ENCODE measurements around the gene TYW1.
"Not testable (repeated sequence)": the region's sequence is repeated elsewhere in the genome, so short reads cannot be mapped to it uniquely, and the experiment has no call there.

Gene TYW1

DNA sequence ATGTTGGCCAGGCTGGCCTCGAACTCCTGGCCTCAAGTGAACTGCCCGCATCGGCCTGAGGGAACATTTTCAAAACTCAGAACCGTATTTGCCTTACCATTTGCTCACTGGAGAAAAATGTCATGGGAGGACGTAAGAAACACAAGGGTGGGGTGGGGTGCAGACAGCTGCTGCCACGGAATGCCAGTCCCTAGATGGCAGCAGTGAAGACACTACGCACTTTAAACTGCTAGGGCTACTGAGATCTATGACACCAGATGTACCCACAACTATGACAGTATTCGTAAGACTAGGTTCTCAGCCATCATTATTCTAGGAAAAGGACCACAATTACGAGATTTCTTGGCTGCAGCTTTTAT lies 2.0 kb upstream of the TYW1 start:
- in situ Hi-C loops (cut with HindIII; ENCODE audit: low sequenced_read_pairs): not testable (repeated sequence)

DNA sequence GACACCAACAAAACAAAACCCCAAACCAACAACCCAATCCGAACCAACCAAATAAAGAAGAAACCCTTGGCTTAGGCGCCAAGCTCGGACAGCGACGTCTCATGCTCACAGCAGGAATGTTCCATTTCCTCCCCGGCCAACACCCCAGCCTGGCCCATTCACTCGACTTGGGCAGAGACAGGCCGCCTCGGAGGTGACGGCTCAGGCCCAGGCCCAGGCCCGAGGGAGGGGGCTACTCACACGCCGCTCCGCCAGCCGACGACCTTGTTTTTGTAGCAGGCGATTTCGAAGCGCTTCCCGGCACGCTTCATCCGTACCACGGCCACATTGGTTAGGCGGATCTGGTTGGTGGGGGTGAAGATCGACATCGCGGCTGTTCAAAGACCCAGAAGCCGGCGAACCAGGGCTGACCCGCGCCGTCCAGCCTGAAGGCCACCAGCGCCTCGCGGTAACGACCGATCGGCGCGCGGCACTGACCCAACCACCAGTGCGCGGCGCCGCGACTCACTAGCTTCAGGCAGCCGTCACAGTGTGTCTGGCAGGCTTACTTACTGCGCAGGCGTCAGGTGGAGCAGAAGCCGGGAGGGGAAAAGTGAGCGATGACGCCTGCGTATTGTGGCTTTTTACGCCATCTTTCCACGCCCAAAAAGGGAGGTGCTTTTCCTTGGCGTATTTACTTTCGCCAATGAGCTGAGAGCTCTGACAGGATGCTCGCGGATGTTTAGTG lies 1.4 kb upstream of the TYW1 start, which contains the start of gene SBDS:
SBDS (minus strand) TSS at position 537 of the 727 bp plus-strand sequence; CDS start at position 368, 169 bp downstream.
- in situ Hi-C loops (cut with HindIII; ENCODE audit: low sequenced_read_pairs): not testable (repeated sequence)

DNA sequence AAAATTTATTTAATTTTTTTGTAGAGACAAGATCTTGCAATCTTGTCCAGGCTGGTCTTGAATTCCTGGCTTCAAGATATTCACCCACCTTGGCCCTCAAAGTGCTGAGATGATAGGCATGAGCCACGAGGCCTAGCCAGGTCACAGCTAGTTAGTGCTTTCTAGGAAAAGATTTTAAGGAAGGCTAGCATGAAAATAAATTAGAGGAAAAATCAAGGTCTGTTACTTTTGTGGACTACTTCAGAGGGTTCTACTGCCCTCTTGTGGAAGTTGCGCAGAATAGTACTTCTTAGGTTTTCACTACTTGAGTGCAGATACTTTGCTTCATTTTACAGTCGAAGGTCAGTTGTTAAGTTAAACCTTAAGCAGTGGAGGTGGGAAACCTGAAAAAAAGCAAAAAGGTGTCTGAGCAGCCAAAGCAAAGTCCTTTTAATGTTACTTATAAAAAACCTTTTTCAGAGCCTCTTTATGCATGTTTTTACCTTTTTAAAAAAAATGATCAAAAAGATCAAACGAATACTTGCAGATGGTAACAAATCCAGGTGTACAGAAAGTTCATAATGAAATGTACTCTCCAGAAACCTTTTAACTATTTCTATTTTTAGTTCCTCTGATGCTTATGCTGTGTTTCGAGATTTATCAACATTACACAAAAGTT lies 4.1 kb downstream of the TYW1 start:
- in situ Hi-C loops (cut with HindIII; ENCODE audit: low sequenced_read_pairs): not testable (repeated sequence)

DNA sequence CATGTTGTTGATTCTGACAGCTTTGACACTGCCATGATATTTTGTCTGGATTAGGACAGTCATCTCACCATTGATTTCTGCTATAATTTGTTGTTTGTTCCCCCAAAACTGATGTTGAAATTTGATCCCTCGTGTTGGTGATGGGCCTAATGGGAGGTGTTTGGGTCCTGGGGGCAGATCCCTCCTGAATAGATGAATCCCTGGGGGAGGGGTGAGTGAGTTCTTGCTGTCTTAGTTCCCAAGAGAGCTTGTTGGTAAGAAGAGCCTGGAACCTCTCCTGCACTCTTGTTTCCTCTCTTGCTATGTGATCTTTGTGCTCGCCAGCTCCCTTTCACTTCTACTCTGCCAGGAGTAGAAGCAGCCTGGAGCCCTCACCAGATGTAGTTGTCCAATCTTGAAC lies 7.5 kb downstream of the TYW1 start:
- in situ Hi-C loops (cut with HindIII; ENCODE audit: low sequenced_read_pairs): not testable (repeated sequence)

DNA sequence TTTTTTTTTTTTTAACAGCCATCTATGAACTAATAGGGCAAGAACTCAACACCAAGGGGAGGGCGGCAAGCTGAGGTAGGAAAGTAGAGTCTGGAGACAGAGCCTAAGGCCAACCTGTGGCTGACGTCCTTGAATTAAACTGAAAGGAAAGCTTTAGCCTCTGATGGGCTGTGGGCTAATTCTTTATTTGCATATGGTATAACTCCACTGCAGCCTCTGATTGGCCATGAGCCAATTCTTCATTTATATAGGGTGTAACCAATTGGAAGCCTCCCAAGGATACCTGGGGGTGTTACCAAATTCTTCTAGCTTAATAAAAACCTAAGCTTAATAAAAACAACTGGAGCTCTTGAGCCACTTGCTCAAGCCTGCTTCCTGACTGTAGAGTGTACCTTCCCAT lies 10.3 kb downstream of the TYW1 start:
- in situ Hi-C loops (cut with HindIII; ENCODE audit: low sequenced_read_pairs): no loop called here

DNA sequence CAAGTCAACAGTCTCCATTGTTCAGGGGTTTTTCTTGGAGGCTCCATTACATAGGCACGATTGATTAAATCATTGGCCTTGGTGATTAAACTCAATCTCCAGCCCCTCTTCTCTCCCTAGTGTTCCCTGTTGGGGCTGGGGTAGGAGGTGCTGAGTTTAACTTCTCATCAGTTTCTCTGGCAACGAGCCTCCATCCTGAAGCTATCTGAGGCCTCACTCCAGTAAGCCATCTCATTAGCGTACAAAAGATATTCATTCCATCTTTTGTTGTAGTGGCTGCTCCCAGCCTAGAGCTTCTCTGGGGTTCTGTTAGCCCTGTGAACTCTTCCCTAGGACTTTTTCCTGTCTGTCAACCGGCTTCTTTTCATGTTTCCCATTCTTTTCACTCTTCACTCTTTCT lies 11.6 kb downstream of the TYW1 start:
- in situ Hi-C loops (cut with HindIII; ENCODE audit: low sequenced_read_pairs): no loop called here

DNA sequence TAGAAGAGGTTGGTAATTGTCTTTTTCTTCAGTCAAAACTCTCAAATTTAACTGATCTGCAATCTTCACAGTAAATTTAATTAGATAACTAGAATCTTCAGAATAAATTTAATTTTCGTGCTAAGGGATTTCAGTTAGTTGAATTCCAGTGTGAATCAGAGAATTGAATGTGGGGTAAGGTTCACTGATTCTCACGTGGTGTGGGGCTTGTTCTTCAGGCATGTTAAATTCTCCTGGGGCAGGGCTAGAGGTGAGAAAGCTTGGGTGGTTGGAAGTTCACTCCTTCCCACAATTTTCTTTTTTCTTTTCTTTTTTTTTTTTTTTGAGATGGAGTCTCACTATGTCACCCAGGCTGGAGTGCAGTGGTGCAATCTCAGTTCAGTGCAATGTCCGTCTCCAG lies 13.0 kb downstream of the TYW1 start:
- in situ Hi-C loops (cut with HindIII; ENCODE audit: low sequenced_read_pairs): not testable (repeated sequence)

DNA sequence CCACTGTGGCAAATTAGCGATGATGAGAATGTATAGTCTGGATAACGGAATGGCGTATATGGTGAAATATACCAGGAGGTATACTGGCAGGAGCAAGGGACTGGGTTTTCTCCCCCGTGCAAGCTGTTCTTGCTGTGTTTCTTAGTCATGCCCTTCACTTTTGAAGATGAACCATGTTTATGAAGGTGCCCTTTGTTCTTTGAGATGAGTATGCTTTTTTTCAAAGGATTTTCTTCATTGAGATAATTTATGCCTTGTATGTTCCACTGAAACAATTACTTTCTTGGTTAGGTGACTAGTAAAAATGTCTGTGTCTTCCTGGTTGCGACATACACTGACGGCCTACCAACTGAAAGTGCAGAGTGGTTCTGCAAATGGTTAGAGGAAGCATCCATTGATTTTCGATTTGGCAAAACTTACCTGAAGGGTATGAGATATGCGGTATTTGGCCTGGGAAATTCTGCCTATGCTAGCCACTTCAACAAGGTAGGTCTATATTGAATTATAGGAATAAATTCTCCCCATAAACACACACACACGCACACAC lies 17.5 kb downstream of the TYW1 start:
- in situ Hi-C loops (cut with HindIII; ENCODE audit: low sequenced_read_pairs): not testable (repeated sequence)

DNA sequence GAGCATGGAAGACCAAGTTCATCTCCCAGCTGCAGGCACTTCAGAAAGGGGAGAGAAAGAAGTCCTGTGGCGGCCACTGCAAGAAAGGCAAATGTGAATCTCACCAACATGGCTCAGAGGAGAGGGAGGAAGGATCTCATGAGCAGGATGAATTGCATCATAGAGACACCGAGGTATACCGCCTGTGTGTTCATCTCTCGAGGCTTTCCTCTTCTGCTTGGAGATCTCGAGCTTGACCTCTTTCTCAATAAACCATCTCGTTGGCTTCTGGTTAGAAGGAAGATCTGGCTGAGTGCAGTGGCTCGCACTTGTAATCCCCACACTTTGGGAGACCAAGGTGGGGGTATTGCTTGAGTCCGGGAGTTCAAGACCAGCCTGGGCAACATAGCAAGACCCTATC lies 21.3 kb downstream of the TYW1 start:
- in situ Hi-C loops (cut with HindIII; ENCODE audit: low sequenced_read_pairs): not testable (repeated sequence)

DNA sequence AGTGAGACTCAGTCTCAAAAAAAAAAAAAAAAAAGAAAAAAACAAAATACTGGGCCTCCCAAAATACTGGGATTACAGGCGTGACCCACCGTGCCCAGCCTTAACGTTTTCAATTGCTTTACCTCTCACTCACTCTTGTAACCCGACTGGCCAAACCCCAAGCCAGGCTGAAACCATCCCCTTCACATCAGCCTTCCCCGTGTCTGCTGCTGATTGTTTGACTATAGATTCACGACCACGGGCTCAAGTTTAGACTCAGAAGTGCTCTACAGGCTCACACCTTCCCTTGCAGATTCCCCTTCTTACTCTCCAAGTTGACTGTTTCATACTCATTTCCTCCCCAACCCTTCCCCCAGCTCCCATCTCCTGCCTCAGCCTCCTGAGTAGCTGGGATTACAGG lies 22.3 kb downstream of the TYW1 start:
- in situ Hi-C loops (cut with HindIII; ENCODE audit: low sequenced_read_pairs): no loop called here

DNA sequence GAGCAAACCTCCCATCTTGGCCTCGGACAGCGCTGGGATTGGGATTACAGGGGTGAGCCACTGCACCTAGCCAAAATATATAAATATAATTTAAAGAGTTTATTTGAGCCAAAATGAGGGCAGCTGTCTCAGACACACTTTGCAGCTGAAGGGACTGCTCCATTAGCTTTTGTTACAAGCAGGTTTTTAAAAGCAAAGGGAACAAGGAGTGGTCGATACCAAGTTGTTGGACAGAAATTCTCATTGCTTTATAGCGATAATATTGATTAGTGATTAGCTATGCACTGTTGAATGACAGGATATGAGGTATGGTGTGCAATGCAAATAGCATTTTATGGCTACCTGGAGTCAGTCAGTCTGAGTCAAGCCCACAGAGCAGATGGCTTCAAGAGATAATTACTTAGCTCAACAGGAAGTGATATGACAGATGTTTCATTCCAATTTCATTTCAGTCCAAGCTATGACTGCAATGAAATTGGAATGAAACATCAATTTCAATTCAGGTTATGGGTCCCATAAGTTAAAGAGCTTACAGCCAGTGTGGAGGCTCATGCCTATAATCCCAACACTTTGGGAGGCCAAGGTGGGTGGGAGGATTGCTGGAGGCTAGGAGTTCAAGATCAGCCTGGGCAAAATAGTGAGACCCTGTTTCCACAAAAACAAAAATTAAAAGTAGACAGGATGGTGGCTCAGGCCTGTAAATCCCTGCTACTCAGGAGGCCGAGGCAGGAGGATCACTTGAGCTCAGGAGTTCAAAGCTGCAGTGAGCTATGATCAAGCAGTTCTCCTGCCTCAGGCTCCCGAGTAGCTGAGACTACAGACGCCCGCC lies 23.1 kb downstream of the TYW1 start:
- in situ Hi-C loops (cut with HindIII; ENCODE audit: low sequenced_read_pairs): no loop called here

DNA sequence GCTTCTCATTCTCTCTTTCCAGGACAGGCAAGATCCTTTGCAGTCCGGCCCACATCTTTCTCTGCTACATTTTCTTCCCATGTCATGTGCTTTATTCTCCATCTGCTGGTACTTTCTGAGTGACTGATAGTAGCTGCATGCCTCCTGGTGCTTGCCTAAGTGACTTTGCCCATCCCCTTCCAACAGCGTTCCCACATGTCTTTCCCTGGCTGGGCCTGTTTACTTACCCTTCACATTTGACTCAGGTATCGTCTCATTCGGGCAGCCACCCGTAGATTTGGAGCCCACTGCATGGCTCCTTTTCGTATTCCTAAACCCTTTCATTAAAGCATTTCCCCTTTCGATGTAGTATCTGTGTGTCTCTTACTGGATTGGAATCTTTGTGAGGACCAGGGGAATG lies 24.6 kb downstream of the TYW1 start:
- in situ Hi-C loops (cut with HindIII; ENCODE audit: low sequenced_read_pairs): no loop called here

DNA sequence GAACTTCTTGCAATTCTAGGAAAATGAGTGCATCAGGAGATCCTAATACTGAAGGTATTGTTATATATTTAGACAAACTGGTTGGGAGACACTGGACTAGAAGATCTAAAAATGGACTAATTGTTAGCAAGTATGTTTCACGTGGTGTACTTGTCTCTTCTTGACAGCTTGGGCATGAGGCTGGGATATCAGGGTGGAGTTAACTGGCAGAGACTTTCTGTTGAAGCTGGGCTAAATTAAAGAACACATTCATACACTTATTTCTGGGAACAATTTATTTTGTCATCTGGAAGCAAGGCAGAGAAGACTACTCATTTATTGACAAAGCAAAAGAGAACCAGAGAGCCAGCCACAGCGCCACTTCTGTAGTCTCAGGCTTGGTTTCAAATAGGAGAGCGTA lies 25.9 kb downstream of the TYW1 start:
- in situ Hi-C loops (cut with HindIII; ENCODE audit: low sequenced_read_pairs): no loop called here

DNA sequence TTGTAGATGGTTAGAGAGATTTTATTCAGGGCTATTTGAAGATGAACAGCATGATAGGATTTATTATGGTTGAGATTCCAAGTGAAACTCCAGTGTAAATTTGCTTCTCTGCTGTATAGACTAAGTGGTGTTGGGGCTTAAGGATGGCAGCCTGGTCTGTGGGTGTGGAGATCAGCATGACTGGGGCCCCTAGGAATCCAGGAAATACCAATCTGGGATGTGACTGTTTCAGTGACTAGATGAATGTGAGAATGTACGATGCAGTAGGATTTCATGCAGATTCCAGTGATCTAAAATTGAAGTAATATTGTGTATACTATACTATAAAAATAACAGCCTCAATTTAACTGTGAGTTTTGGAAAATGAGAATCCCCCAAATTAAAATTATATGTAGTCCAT lies 28.8 kb downstream of the TYW1 start:
- in situ Hi-C loops (cut with HindIII; ENCODE audit: low sequenced_read_pairs): not testable (repeated sequence)

DNA sequence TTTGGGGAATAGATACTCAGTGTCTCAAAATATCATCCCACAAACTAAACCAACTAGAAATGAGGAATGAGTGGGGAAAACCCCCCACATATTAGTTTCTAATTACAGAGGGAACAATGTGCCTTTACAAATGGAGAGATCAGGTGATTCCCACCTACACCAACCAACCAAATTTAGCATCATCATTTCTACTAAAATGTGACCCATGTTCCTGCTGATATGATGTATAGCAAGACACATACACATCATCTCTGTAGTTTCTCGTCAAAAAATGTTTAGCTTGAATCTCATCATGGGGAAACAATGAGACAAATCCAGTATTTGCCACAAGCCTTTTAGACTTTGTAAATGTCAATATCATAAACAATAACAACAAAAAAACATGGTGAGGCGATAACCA lies 35.1 kb downstream of the TYW1 start:
- in situ Hi-C loops (cut with HindIII; ENCODE audit: low sequenced_read_pairs): not testable (repeated sequence)

DNA sequence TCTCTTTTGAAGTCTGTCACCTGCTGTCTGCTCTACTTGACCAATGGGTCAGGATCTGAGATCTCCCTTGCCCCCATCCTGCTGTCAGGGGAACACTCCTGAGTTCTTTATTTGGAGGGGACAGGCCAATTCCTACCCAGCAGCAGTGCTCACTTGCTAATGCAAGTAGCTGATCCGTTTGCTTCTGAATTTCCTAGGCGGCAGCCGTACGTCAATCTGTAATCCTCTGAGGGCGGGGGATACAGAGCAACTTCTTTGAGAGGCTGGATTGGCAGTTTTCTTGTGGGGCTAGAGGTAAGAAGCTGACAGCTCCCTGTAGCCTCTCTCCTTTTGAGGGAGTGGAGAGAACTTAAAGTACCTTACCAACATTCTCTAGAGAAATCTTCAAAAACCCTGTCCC lies 36.6 kb downstream of the TYW1 start:
- in situ Hi-C loops (cut with HindIII; ENCODE audit: low sequenced_read_pairs): no loop called here

DNA sequence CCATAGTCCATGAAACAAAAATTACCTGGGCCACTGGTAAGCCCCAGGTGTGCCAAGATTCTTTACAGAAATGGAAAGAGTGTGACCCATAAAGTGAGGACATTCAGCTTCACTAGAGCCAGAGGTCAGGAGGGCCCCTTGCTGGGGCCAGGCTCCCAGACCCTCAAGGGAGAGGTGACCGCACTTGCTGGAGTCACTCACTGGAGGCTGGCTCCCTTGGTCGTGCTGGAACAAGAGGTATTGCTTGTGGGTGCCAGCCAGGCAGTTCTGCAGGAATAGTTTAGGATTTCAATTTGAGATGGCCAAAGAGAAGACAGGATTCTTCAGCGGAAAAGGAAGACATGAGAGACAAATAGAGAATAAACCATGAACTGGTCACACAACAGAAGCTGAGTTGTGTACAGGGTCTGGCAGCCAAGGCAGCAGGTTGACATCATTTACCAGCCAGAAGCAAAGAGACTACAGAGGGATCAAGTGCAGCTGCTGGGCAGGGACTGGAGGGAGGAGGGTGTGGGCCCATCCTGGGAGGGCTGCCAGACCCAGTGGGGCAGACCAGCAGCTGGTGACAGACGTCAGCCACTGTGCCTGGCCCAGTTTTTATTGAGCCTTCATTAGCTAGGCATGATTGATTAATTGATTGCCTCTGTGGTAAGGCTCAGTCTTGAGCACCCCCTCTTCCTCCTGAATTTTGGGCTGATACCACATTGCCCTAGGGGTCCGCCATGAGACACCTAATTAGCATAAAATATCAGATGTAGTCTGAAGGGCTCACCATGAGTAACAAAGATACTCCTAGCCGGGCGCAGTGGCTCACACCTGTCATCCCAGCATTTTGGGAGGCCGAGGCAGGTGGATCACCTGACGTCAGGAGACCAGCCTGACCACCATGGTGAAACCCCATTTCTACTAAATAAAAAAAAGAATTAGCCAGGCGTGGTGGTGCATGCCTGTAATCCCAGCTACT lies 40.1 kb downstream of the TYW1 start:
- in situ Hi-C loops (cut with HindIII; ENCODE audit: low sequenced_read_pairs): not testable (repeated sequence)

DNA sequence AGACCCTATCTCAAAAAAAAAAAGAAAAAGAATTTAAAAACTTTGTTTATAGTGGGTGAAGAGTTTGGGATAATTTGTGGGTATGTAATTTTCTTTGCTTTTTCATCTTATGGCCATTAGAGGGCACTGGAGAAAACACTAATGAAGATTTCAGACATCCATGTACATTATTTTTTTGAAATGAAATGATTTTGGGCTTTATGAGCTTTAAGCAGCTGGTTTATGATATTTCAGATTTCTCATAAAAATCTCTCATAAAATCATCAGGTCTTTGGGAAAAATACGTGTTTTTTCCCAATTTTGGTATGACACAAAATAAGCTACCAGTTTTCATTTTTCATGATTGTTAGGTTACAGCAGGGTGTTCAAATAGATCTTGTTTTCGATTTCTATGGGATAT lies 44.2 kb downstream of the TYW1 start:
- in situ Hi-C loops (cut with HindIII; ENCODE audit: low sequenced_read_pairs): not testable (repeated sequence)

DNA sequence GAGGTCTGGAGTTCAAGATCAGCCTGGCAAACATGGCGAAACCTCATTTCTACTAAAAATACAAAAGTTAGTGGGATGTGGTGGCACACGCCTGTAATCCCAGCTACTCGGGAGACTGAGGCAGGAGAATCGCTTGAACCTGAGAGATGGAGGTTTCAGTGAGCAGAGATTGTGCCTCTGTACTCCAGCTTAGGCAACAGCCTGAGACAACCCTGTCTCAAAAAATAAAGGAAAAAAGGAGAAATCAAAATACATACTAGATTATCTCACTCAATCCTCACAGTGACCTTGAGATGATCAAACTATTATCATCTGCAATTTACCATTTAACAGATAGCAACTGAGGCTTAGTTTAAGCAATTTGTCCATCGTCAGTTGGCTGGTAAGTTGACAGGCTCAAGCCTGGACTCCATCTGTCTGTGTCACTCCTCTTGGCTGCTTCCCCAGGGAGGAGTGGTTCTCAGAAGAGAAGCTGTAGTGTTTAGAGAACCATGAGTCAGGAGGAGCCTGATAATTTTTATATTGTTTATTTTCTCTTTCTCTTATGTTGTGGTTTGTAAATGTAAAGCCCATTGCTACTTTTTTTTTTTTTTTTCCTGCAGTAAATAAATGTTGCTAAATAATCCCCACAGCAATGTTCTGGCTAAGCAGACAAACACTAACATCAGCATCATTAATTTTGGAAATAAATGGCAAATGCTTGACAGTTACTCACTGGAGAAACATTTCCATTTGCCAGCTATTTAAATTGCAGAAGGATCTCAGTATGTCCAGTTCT lies 46.3 kb downstream of the TYW1 start:
- in situ Hi-C loops (cut with HindIII; ENCODE audit: low sequenced_read_pairs): not testable (repeated sequence)

DNA sequence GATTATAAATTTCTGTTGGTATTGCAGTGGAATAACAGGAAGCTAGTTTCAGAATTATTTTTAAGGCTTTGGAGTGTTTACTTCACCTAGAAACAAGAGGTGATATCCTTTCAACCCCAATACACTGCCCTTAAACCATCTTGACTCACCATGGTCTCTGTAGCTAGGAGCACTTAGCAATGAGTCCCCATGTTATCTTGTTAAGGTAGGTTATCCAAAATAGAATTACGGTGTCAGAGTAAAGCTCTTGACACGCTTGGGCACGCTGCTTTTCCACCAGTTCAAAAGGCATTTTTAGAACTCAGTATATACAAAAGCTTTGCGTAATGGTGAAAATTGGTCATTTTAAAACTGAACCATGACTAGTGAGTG lies 46.9 kb downstream of the TYW1 start:
- in situ Hi-C loops (cut with HindIII; ENCODE audit: low sequenced_read_pairs): not testable (repeated sequence)

Data from endothelial cell of hepatic sinusoid (primary cell).